Measurements from ENCODE around the gene CACNA1C.

The CACNA1C gene

DNA sequence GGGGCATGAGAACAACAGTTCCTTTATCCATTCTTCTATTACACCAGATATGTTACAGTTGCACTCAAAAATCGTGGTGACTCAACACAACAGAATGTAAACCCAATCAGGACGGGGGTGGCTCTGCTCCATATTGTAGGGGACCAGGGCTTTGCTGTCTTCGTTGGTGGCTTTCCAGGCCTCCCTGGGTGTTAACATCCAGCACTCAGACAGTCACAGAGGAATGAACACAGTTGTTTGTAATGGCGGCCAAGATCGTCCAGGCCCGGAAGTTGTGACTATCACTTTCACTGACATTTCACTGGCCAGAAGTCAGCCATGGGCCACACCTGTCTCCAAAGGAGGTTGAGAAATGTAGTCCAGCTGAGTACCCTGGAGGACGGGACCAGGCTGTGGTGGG lies 204.1 kb downstream of the CACNA1C start:
- DNase-seq (ENCODE audit: low spot score) = no peak

DNA sequence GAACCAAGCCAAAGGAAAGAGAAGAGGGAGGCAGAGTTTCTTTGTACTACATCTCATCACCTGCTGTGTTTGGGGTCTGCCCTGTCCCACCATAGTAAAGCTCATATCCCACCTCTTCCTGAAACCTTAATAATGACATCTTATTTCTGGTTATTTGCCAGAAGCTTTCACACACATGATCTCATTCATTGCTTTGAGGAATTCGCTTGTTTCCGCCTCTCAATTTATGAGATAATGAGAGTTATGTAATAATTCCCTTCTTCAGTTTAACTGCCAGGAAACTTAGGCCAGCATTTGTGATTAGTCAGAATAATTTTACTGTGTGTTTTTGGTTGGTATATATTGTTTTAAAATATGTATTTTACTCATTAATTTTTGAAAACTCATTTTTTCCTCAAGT lies 205.2 kb downstream of the CACNA1C start:
- DNase-seq (ENCODE audit: low spot score) = no peak

DNA sequence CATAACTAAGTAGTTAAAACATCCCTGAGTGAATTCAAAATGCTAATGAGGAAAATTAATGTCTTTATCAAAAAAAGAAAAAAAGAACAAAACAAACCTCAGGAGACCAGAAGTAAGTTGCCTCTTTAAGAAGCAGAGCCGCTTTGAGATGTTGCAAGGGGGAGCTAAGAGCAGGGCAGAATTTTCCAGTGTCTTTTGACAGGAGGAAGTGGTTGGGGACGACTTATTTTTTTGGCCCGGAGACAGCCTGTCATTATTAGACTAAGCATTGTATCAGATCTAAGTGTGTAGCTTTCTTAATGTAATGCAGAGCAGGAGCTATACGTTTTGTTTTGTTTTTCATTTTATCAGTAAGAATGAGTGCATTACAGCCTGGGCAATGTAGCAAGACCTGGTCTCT lies 206.6 kb downstream of the CACNA1C start:
- no peak for DNase-seq (ENCODE audit: low spot score)

DNA sequence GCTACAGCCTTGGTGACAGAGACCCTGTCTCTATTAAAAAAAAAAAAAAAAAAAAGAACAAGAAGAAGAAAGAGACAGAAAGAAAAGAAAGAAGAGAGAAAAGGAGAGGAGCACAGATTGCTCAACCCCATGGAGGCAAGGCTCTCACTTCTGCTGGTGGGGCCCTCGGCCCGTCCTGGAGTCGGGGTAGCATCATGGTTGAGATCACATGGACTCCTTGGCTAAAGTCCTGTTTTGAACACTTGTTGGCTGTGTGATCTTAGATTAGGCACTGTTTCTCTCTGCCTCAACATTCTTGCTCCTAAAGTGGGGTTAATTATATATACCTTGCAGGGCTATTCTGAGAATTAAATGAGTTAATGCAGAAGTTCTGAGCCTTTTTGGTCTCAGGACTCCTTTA lies 207.7 kb downstream of the CACNA1C start:
- no peak for DNase-seq (ENCODE audit: low spot score)

DNA sequence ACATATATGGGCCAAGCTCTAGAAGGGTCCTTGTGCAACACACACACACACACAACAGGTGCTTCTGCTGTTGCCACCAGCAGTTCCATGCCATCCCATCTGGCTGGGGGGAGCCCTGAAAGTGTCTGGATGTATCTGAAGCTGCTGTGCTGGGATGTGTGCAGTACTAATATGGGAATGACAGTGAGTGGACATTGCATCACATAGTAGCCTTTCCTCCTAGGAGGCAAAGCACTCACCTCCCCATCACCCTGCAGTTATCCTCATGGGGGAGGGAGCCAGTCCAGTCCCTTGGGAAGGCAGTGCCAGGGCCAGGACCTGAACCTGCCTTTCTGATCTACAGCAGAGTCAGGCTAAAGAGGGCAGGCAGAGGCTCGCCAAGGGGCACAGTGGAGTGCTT lies 208.9 kb downstream of the CACNA1C start:
- DNase-seq (ENCODE audit: low spot score) = no peak

DNA sequence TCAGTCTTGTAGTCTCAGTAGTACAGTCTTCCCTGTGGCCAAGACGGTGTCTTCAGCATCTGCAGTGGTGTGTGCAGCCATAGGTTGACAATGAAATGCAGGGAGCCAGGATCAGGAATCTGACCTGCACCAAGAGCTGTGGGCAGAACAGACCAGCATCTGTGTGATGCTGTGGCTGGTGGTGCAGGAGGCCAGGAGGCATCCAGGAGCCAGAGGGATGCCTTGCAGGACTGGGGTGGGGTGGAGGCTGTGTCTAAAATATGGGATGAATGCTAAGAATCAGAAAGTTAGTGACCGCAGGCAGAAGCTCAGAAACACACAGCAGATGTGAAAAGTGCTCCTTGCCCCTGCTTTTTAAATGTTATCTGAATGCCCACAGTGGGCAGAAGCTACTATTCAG lies 209.7 kb downstream of the CACNA1C start:
- no peak for DNase-seq (ENCODE audit: low spot score)

DNA sequence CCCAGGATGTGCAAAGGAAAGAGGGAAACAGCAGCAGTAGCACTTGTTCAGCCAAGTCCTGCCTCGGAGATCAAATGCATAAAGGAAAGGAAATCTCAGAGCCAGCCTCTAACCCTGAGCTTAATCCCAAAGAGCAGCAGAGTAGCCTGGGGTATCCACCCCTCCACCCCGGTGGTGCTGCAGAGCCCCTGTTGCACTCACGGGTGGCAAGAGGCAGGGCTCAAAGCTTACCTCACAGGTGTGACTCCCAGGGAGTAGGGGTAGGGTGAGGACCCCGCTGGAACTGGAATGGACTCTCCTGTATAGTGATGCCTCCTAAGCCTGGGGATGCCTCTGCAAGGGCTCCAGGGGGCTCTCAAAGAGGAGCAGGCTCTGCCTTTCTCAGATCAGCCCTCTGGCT lies 211.1 kb downstream of the CACNA1C start:
- DNase-seq (ENCODE audit: low spot score) = no peak

DNA sequence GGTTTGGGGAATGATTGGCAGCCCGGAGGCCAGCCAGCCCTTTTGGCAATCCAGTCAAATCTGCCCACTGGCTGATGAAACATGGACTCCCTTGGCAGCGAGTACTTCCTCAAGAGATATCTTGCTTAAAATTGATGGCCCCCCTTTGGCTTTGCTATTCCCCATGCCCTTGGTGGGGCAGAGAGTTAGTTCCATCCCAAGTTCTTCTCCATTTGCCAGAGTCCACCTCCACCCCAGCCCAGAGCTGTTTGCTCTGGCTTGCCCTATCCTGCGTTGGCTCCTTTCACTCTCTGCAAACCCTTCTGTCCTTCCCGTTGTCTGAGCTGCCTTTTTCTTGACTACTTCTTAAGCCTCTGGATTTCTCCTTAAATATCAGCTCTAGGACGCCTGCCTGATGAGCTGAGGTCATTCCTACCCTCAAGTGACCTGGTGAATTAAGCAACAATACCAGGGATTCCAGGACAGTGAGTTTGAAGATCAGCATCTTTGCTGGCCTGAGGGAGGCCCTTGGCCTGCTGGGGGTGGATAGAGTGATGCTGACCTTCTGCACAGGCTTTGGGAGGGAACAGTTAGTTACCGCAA lies 212.0 kb downstream of the CACNA1C start:
- peak; percentile 91 for DNase-seq (ENCODE audit: low spot score)

DNA sequence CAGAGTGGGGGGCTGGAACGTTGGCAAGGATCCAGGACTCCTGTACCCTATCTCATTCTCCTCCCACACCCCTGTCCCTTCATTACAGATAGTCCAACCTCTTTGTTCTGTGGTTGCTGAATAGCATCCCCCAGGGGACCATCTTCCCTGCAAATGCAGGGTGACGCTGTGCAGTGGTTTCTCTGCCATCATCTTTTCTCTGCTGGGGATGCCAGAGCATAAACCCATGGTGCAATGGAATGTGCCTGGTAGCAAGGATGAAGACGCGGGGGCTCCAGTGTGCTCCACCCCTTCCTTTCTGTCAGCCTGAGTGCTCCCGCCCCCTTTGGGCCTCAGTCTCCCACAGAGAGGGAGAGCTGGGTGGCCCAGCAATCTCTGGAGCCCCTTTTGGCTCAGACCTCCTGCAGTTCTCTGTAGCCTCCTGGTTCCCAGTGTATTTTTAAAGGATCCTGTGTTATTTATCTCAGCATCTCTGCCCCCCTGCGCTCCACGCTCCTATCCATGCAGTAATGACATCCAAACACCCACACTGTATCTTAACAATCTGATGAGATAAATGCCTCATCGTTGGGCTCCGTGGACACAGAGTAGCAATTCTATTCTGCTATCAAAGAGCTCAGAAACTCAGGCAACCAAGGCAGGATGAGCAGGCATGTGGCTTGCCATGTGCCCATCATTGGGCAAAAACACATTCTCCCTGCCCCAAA lies 212.8 kb downstream of the CACNA1C start:
- peak; percentile 85 for DNase-seq (ENCODE audit: low spot score)

DNA sequence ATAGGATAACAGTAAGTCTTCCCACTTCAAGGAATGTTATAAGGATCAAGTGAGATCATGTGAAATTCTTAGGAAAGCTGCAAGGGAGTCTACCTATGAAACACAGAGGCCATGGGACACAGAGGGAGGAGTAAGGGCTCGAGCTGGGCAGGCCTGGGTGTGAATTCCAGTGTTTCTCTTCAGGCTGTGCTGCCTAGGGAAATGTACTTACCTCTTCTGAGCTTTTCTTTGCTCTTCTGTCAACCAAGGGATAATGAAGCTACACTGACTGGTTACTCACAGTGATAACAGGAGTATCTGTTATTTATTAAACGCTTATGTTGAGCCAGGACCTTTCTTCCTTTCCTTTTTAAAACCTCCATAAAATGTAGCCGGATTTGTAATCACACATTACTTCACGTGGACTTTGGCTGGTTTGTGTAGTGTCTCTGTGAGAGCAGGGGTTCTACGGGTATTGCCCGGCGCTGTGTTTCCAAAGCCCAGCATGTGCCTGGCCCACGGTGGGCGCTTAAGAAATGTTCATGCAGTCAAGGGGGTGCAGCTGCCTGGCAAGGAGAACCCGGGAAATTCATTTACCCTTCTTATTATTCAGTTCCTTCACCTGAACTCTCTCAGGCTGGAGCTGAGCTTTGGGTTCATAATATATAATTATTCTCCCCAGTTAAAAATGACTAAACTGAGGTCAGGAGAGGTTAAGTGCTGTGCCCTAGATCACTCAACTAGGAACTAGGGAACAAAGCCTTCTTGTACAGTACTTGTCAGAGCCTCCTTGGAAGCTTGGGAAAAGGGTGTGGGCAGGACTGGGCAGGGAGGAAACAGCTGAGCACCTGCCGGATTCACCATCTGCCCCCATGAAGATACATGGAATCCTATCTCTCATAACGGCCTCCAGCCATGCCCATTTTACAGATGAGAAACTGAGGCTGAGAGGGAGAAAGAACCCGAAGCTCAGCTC lies 214.2 kb downstream of the CACNA1C start:
- no peak for DNase-seq (ENCODE audit: low spot score)

DNA sequence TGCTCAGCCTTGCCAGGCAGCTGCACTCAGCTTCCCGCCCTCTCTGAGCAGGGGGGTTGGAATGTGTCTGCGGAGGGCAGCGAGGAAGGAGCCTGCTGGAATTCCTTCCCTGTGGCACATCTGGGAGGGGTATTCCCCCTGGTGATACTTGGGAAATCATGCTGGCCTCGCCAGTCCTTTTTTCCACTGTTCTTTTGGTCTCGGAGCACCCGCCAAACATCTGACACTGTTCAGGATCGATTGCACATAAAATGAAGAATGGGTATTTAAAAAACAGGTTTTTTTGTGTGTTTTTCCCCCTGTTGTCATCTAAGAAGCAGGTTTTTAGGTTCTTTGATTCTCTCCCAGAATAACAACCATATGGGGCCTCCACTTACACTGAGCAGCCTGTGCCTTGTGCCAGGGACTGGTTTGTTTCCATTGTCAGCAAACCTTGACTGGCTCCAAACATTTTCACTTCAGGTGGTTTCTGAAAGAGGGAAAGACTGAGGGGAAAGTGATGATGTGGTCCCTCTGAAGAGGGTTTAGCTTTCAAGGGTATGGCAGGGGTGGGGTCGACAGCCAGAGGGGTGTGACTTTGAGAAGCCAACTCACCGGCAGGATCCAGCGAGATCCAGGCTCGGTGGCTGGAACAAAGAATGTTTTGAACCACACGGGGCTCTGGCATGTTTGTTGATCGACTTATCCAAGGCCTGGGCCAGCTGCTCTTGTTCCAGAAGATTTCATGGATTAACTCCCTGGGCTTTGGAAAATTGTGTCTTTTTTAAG lies 215.1 kb downstream of the CACNA1C start:
- DNase-seq (ENCODE audit: low spot score) = peak; percentile 34

DNA sequence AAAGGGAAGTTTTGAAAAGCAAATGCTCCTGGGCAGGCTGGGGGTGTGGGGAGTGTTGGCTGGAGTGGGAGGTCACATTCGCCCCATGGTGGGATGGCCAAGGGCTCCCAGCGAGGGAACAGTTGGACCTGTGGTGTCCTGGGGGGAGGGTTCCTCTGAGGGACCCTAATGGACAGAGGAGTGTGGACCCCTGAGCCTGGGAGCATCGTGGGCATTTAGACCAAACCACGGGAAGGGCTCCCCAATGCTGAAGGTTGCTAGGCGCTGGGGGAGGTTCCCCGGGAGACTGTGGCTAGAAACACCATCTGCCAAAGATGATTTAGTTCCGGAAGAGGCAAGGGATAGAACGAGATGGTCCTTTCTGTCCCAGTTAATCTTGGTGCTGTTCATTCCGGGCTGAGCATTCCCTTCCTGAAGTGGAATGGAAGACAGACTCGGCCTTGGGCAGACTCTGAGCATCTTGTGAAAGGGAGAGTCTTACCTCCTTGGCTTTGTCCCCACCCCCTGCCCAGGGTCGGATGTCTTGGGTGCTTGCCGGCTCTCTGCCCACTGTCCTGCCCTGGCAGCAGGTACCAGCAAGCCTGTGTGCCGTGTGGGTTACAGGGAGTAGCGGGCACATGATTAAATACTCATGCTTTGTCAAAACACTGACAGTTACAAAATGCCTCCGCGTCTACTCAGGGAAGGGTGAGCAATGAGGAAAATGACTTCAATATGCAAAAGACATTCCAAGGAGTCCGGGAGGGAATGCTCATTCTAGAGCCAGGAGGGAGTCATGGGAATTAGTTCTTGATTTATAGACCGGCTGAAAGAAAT lies 215.9 kb downstream of the CACNA1C start:
- DNase-seq (ENCODE audit: low spot score) = peak; percentile 85

DNA sequence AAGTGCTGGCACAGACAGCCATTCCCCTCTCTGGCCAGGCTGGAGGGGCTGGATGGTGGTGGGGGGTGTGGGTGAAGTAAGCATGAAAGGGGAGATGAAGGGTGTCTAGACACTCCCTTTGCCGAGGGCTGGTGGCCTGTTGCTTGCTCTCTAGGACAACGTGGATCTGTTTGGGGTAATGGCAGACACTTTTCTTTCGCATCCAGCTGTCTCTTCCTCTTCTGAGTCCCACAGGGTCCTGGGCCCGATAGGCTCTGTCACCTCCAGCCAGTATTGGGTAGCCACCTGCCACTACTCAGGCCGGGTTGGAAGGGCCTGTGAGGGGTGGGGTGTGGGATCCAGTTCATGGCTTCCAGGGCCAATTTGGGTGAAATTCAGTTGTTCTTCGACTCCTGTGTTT lies 218.1 kb downstream of the CACNA1C start:
- DNase-seq (ENCODE audit: low spot score) = no peak

DNA sequence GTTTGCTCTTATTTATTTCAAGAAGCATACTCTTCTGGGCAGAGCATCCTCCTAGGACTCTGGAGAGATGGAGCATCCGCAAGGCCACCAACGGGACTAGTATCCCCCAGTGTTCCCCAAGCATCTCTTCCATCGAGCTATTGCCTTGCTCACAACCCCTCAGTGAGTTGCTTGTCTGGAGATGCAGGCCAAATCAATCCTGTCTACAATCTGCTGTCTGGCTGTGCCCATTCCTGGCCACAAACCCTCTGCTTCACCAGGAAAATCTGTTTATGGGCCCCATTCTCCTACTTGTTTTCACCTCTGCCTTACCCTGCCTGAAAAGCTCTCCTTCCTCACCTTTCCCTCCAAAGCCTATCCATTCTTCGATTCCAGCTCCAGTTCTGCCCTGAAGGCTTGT lies 219.2 kb downstream of the CACNA1C start:
- DNase-seq (ENCODE audit: low spot score) = no peak

DNA sequence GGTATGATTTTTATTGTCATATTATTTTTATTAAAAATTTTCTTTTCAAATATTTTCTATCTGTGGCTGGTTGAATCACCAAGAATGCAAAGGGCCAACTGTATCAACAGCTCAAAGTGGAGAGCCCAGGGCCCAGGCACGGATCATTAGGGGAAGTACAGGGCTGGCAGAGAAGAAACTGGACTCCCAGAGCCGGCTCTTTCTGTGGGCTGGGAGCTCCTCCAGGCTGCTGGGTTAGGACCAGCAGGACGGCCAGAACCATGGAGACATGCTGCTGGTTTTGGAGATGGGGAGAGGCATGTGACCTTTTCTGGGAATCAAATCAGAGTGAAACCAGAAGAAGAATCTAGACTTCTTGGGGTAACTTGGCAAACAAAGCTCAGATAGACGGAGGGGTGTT lies 220.5 kb downstream of the CACNA1C start:
- DNase-seq (ENCODE audit: low spot score) = peak; percentile 89

DNA sequence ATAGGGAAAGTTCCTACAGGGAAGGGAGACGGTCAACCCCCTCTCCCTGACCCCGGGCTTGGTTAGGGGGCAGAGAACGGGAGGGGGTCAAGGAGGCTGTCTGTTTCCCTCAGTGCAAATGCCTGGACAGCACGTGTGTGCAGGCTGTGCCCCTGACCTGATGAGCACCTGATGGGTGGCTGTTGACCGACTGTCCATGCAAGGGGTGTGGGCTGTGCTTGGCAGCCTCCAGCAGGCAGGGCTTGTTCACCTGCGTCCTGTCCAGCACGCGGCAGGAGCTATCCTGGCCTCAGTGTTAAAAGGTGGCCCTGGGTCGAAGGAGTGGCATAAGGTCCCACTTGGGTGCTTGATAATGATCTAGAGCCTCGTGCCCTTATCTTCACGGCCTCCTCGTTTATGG lies 221.0 kb downstream of the CACNA1C start:
- DNase-seq (ENCODE audit: low spot score) = no peak

DNA sequence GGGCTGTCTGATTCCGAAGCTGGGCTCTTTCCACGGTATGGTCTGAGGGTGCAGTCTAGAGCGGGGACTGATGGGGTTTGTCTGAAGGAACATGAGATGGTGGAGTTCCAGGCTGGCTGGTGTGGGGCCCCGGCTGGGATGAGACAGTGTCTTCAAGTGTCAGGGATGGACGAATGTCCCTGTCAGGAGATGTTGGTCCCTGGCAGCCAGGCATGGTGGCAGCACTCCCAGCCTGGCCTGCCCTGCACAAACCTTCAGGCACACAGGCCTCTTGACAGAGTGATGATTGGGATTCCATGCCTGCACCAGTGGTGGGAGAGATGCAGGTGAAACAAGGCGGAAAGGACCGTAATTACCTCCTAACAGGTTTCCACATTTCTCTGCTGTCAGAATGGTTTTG lies 221.9 kb downstream of the CACNA1C start:
- DNase-seq (ENCODE audit: low spot score) = no peak

DNA sequence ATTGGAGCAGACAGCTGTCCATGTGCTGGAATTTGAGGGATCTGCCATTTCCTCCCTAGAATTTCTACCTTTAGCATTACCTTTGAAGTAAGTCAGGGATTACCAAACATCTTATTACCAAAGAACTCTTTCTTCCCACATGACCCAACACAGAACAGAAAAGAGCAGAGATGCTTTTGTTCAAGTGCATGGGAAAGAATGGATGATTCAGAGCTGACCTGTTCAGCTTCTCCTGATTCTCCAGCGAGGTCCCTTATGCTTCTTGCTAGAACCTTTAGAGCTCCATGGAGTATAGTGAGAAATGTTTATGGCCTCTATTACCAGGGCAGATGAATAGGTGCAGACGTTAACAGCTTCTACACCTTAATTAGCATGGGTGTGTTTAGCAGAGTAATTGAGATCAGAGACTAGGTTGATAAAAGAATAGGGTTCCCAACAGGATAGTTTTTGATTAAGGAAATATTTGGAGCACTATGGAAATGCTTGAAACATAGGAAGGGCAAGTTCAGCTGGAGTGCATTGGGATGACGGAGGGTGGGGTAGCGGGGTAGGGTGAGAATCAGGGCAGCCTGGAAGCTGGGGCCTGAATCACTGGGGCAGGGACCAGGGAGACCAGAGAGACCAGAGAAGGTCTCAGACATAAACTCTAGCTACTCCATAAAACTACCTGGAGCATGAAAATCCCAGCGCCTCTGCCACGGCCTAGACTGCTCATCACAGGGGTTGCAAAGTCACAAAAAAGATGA lies 223.7 kb downstream of the CACNA1C start:
- DNase-seq (ENCODE audit: low spot score) = no peak

DNA sequence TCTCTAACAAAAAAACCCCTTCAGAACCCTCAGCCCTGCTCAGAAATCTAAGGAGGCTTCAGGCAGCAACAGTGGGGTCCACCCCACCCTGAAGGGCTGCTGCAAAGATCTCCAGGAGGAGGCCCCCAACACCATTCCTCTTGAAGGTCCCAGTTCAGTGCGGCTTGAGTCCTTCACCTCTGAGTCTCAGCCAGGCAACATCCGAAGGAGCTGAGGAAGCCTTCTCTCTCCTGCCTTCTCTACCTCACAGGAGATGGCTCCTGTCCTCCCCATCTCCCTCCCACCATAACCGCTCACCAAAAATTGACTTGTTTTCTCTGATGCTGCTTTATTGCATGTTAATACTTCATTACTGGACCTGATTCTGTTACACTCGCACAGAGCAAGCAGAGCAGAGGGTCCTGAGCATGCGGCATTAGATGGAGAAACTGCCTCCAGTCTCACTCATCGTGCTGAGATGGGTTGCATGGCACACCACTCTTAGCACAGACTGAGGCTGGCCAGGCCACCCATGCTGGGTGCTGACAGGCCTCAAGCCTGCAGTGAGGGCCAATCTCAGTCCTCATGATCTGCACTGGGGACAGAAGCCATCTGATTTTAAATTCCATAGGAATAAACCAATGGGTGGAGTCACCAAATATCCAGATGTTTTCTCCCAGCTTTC lies 224.8 kb downstream of the CACNA1C start:
- DNase-seq (ENCODE audit: low spot score) = no peak

DNA sequence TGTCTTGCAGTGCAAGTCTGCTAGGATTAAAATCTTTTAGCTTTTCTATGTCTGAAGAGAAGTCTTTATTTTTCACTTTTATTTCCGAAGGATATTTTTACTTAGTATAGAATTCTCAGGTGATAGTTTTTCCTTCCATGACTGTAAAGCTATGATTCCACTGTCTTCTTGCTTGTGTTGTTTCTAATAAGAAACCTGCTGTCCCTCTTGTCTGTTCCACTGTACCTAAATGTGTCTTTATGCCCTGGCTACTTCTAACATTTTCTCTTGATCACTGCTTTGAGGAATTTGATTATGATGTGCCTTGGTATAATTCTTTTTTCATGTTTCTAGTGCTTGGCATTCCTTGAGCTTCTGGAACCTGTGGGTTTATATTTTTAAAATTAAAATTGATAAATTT lies 228.7 kb downstream of the CACNA1C start:
- DNase-seq (ENCODE audit: low spot score) = no peak
